Heart left ventricle (tissue), 16 donors: ENCODE measurements around the gene NPFFR1. TPM values are rescaled to one million over a fixed set of nuclear protein-coding genes. Genes with fewer than 3 reads are reported as not detected.

Experiments used
- ATAC-seq, 4 donors: fragments of 200-7000 bp; cut with Tn5 transposase; one replicate each; pipeline ENCODE4 v1.9.1; 2020 to 2022; ENCODE audit warnings: moderate library complexity in 4 of 4, mild to moderate bottlenecking in 3 of 4, moderate number of reproducible peaks in 1 of 4
- DNase-seq, 5 donors: peaks; one replicate each; pipeline ENCODE4 v3.0.0-alpha.2; 2020
- H3K27ac ChIP-seq, 12 donors: fragments of 200-600 bp; sonication (generic) in 4 of 12; one replicate each; pipeline versions ENCODE4 v1.5.0 to v1.8.0; 2016 to 2022; ENCODE audit warnings: mild to moderate bottlenecking in 2 of 12
- H3K27me3 ChIP-seq, 9 donors: fragments of 200-600 bp; sonication (generic) in 2 of 9; one replicate each; pipeline versions ENCODE4 v1.5.1 to v1.8.0; 2016 to 2022; ENCODE audit warnings: mild to moderate bottlenecking in 3 of 9
- H3K36me3 ChIP-seq, 9 donors: fragments of 200-600 bp; sonication (generic) in 2 of 9; one replicate each; pipeline versions ENCODE4 v1.5.0 to v1.8.0; 2018 to 2022; ENCODE audit warnings: mild to moderate bottlenecking in 2 of 9
- H3K4me1 ChIP-seq, 12 donors: fragments of 200-600 bp; sonication (generic) in 4 of 12; one replicate each; pipeline versions ENCODE4 v1.5.0 to v1.8.0; 2016 to 2022; ENCODE audit warnings: mild to moderate bottlenecking in 3 of 12
- H3K4me3 ChIP-seq, 12 donors: fragments of 200-600 bp; sonication (generic) in 4 of 12; one replicate each; pipeline versions ENCODE4 v1.5.0 to v1.8.0; 2017 to 2022; ENCODE audit warnings: mild to moderate bottlenecking in 9 of 12, moderate library complexity in 4 of 12
- H3K9me3 ChIP-seq, 12 donors: fragments of 200-600 bp; sonication (generic) in 4 of 12; one replicate each; pipeline versions ENCODE4 v1.5.0 to v1.8.0; 2016 to 2022; ENCODE audit warnings: mild to moderate bottlenecking in 1 of 12
- CTCF ChIP-seq, 12 donors: fragments of 200-600 bp; sonication (generic) in 4 of 12; IDR thresholded peaks; one replicate each; pipeline versions ENCODE4 v1.5.0 to v1.8.0; 2018 to 2022; ENCODE audit warnings: antibody characterized with exemption in 12 of 12, mild to moderate bottlenecking in 5 of 12
- POLR2A ChIP-seq, 2 donors: fragments of 450-650 bp; IDR thresholded peaks; one replicate each; pipeline ENCODE4 v1.6.1; 2017; ENCODE audit warnings: antibody characterized with exemption in 2 of 2, mild to moderate bottlenecking in 2 of 2, moderate library complexity in 2 of 2
- WGBS, 4 donors: extraction: QIAGEN DNeasy Blood & Tissue Kit in 2 of 4; methylation state at CpG; one replicate each; pipeline versions ENCODE4 v1.1.5 to v1.1.7; 2013 to 2018; 5-methylcytosine and 5-hydroxymethylcytosine counted together
- intact Hi-C, 10 donors: fragments of 100-400 bp; cut with DNase I; formaldehyde crosslinking; loops; one replicate each; pipeline versions ENCODE4 v1.11.1 to v1.14.2; 2022
- polyA plus RNA-seq, 2 donors: library from polyadenylated mRNA; stranded (reverse); fragments of 200-250 nt; gene quantifications; one replicate each; pipeline ENCODE4 v1.2.3, GENCODE V29; 2013
- total RNA-seq, 9 donors: library from RNA; depleted of rRNA in 2 of 9; stranded (reverse); fragments of >200 nt in 2 of 9; fragmentation: NEBNext Ultra II Directional in 3 of 9; extraction: Animal tissue kit (Norgen Biotek cat#: 25700) in 3 of 9; gene quantifications; one replicate each; pipeline versions ENCODE4 v1.1.0 to v1.2.4, GENCODE V29; 2016 to 2023
- donor health status: ischemic (EF 13 %, LVEDD 7.1; RV severe dilation, severe dysfunction).
- donor health status: healthy with polysubstance abuse.
- donor health status: DM: no; HTN: yes; CAD: no.
- donor health status: DM: no; HTN: no; CAD: no.
- donor health status: ischemic (EF 25% LVEDD 6.9; RV normal size, moderate dysfunction).
- donor health status: ischemic (EF 25% LVEDD 5.7; RV mildly dilated, moderate dysfunction).
- donor health status: healthy.
- donor health status: DM: yes; HTN: yes; CAD: no.
- donor health status: ischemic (EF 35%, LVEDD 5.7; RV mildly dilated, moderate dysfunction).
- donor health status: nonischemic (EF 11% LVEDD 7.7; RV severe dilation, severe dysfunction).
- donor health status: DM: yes; HTN: yes; CAD: no.
- donor health status: PGD.
- donor health status: ischemic (EF 29% LVEDD 5.4; RV normal size, mild dysfunction).
- donor health status: nonischemic (EF 23%, LVEDD 6.1; RV moderate dilation, normal function).

NPFFR1 gene
- total and polyA plus RNA-seq, 11 donors, result 0.52 TPM; not detected in 10

- DNase-seq, result peak in 3 of 5 donors; percentile 36 to 56 (median 43)
- intact Hi-C loops, result loop anchor here in 1 of 10 donors (10.0 kb wide), 1 partner anchor 46 kb away; no protein-coding TSS in a partner anchor
- H3K27ac ChIP-seq, result peak overlapping the region in 9 of 12 donors; percentile 29 to 79 (median 50)
- peaks cover 0 to 25% (median 0%) of the 10 kb centered on the region in 9 donors for H3K27me3 ChIP-seq
- WGBS, 4 donors, result 45 to 65% (median 60%) methylated on average over 3 to 5 of the region's 5 CpGs
- ATAC-seq, result peak; percentile 42 to 77 (median 68)
- peaks cover 0 to 48% (median 20%) of the 10 kb centered on the region in 12 donors for H3K4me1 ChIP-seq
- no peak overlapping the region for H3K4me3 ChIP-seq
- peaks cover 0 to 3% (median 0%) of the 10 kb centered on the region in 9 donors for H3K36me3 ChIP-seq
- H3K9me3 ChIP-seq, result no peaks in the 10 kb centered on the region
- TF ChIP-seq CTCF (IDR thresholded peaks at IDR 0.05) (no peak), POLR2A (IDR thresholded peaks at IDR 0.05) (no peak)
These were observed 36.9 kb upstream of the NPFFR1 start for GRCh38 chr10:70320751-70321150.

DNA sequence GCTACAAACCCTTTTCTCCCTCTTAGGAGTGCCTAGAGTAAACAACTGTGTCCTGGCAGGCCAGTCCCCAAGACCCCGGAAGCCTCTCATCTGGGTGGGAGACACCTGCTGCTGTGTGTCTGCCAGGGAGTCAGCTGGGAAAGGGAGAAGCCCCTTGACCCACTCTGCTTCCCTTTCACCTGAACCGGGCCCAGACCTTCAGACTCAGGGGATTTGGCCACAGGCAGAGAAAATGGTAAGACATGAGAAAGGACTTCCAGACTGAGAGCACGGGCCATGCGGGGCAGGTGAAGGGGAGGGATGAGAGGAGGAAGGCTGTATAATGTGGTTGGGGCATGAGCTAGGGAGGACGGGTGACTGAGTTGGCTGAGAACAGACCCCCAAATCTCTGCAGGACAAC, 36.0 kb upstream of the NPFFR1 start:
- Histone ChIP-seq H3K27ac (peak overlapping the region in 2 of 12 donors; percentile 19 to 79), H3K4me1 (peaks cover 0 to 44% (median 15%) of the 10 kb centered on the region in 12 donors), H3K9me3 (no peaks in the 10 kb centered on the region), H3K36me3 (peaks cover 0 to 3% (median 0%) of the 10 kb centered on the region in 9 donors), H3K4me3 (no peak overlapping the region), H3K27me3 (peaks cover 0 to 24% (median 0%) of the 10 kb centered on the region in 9 donors)
- ATAC-seq, result no peak
- WGBS, 4 donors, result 89 to 94% (median 92%) methylated on average over 5 of the region's 5 CpGs
- no peak for TF ChIP-seq POLR2A (IDR thresholded peaks at IDR 0.05)
- TF ChIP-seq CTCF (IDR thresholded peaks at IDR 0.05), result no peak
- intact Hi-C loops, result loop anchor here in 1 of 10 donors (10.0 kb wide), 1 partner anchor 45 kb away; no protein-coding TSS in a partner anchor
- no peak for DNase-seq

DNA sequence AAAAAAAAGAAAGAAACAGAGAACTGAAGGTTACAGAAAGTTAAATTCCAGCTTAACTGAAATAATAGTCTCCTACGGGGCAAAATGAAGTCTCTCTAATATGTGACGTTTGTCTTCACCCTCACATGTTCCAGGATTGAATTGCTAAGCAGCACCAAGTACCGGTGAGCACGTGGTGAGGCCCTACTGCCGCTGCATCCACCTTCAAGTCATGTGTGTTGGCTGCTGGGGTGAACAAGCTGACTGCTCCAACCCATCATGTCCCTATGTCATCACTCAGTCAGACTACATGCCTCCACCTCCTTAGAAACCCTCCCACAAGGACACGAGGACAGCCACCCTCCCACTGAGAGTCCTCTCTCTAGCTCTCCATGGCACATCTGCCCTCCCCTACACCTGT, 35.4 kb upstream of the NPFFR1 start:
- no peaks in the 10 kb centered on the region for H3K9me3 ChIP-seq
- DNase-seq (no peak), ATAC-seq (peak in 1 of 4 donors; percentile 25)
- H3K27ac ChIP-seq, result peak overlapping the region in 1 of 12 donors; percentile 19
- WGBS, 4 donors, result 51 to 71% (median 55%) methylated on average over 6 of the region's 6 CpGs
- H3K36me3 ChIP-seq, result peaks cover 0 to 3% (median 0%) of the 10 kb centered on the region in 9 donors
- TF ChIP-seq CTCF (IDR thresholded peaks at IDR 0.05), result no peak
- no peak for TF ChIP-seq POLR2A (IDR thresholded peaks at IDR 0.05)
- H3K27me3 ChIP-seq, result peaks cover 0 to 18% (median 0%) of the 10 kb centered on the region in 9 donors
- no peak overlapping the region for H3K4me3 ChIP-seq
- intact Hi-C loops, result no loop called here
- peaks cover 0 to 37% (median 8%) of the 10 kb centered on the region in 12 donors for H3K4me1 ChIP-seq

GRCh38 chr10:70317943-70318318, 34.1 kb upstream of the NPFFR1 start:
- intact Hi-C loops, result no loop called here
- Histone ChIP-seq H3K4me1 (peaks cover 0 to 28% (median 4%) of the 10 kb centered on the region in 12 donors), H3K27me3 (peaks cover 0 to 19% (median 0%) of the 10 kb centered on the region in 9 donors), H3K36me3 (peaks cover 0 to 3% (median 0%) of the 10 kb centered on the region in 9 donors), H3K4me3 (no peak overlapping the region), H3K9me3 (no peaks in the 10 kb centered on the region), H3K27ac (no peak overlapping the region)
- no peak for DNase-seq
- TF ChIP-seq POLR2A (IDR thresholded peaks at IDR 0.05) (no peak), CTCF (IDR thresholded peaks at IDR 0.05) (no peak)
- WGBS, 4 donors, result 80 to 97% (median 95%) methylated on average over 4 to 5 of the region's 5 CpGs
- ATAC-seq, result no peak
